NK-92 treated with Interleukin-12 subunit alpha and Interleukin-12 subunit beta, amount 100 ng/mL, for 24 hours (cell line): ENCODE measurements around the gene ANO3.
"Not testable (repeated sequence)": the region's sequence is repeated elsewhere in the genome, so short reads cannot be mapped to it uniquely, and the experiment has no call there.

Experiments
- DNase-seq: peaks from one replicate; lab custom pipeline; 2025; lab: John Stamatoyannopoulos, UW

The ANO3 gene

DNA sequence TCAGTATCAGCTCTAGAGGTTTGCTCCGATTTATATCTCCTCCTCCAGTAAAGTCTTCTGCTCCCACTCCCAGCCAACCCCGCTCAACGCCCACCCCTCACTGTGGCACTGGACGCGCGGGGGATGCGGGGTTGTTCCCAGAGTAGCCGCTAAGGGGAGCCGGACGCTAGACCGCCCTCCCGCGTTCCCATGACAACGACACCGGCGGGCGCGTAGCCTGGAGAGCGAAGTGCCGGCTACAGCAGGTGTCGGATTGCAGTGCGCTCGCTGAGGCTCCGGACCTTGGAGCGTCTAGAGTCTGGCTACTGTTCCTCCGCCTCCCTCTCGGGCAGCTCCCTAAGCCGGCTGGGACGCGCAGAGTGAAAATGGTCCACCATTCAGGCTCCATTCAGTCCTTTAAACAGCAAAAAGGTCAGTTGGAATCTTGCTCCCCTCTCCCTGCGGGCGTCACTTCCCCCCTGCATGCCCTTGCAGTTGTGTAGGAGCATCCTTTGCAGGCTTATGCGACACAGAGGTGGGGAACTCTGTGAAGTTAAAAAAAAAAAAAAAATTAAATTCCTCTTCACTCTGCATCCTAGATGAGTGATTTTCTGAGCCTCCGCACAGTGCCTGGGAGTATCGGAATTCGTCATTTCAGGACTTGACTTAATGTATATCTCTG is at the start of gene ANO3:
TSS of gene ANO3 (plus strand) at position 220 of the 661 bp plus-strand sequence. CDS start at position 366, 146 bp downstream.
- DNase-seq, result no peak

DNA sequence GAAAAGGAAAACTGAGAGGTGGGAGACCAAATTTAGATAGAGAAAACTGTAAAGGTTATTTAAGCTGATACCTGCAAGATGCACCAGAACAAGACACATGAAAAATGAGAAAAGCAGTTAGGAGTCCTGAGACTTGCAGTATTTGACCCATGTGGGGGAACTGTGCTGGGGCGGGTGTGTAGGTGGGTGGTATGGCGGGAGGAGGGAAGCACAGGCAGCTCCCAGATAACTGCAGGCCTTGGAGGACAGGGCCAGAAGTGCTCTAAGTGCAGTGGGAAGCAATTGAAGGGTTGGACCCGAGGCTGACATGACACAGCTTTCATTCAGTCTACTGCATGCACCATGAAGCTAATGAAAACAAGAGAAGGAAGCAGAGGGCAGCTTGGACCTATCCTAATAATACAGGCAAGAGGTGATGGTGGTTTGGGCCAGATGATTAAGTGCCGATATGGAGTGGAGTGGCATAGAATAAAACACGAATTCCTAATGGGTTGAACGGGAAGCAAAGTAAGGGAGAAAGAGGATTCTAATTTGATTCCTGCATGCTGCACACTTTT is 48.0 kb upstream of the ANO3 start:
- no peak for DNase-seq

- DNase-seq, result no peak
Measured at GRCh38 chr11:26285608-26286007, 46.3 kb upstream of the ANO3 start.

- DNase-seq, result no peak
Measured at GRCh38 chr11:26286472-26287066, 45.4 kb upstream of the ANO3 start.

GRCh38 chr11:26287067-26287518 is 44.8 kb upstream of the ANO3 start:
- no peak for DNase-seq

DNA sequence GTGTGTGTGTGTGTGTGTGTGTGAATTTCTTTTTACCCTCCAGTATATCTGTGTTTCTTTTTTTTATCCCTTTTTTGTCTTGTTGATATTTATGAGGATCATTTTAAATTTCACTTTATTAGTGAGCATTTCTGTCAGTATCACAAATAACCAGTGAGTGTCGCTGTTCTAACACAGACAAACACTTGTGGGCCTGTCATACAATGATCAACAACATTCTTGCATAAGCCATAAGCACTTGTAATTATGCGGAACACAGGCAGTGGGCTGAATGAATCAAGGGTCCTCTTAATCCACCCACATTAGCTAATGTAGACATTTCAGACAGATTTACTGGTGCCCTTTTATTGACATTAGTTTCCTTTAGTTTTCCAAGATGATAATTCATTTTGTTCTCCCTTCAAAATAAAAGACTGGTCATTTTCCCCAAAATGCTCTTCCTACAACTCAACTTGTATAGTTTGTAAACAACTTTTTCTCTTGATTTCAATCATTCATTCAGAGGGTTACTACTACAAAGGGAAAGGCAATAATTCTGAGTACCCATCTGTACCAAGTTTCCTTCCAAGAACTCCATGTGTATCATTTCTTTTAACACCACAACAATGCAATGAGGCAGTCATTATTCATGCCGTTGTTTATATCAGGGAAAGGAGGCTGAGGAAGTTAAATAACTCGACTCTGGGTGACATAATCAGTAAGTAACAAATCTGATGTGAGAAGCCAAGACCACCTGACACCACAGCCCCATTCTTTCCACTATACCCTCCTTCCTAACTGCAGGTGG is 34.5 kb upstream of the ANO3 start:
- DNase-seq, result no peak

DNA sequence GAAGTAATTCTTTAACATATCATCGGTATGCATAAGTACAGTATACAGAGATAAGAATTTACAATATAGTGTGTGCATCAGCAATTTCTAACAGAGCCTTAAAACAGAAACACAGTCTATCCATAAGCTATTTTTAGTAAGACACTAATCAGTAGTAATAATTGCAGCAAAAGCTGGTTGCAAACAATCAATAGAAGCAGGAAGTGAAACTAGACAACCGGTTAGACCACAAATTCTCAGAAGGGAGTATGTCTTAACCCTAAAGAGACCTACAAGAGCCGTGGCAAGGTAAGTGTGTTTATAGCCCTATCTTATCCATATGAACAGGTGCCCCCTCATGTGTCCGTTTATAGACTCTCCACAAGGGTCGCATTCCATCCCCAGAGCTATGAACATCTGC is 15.6 kb upstream of the ANO3 start:
- not testable (repeated sequence) for DNase-seq

- DNase-seq, result no peak
Measured at GRCh38 chr11:26319906-26320305, 12.0 kb upstream of the ANO3 start.

GRCh38 chr11:26321516-26321915 is 10.4 kb upstream of the ANO3 start:
- no peak for DNase-seq

DNA sequence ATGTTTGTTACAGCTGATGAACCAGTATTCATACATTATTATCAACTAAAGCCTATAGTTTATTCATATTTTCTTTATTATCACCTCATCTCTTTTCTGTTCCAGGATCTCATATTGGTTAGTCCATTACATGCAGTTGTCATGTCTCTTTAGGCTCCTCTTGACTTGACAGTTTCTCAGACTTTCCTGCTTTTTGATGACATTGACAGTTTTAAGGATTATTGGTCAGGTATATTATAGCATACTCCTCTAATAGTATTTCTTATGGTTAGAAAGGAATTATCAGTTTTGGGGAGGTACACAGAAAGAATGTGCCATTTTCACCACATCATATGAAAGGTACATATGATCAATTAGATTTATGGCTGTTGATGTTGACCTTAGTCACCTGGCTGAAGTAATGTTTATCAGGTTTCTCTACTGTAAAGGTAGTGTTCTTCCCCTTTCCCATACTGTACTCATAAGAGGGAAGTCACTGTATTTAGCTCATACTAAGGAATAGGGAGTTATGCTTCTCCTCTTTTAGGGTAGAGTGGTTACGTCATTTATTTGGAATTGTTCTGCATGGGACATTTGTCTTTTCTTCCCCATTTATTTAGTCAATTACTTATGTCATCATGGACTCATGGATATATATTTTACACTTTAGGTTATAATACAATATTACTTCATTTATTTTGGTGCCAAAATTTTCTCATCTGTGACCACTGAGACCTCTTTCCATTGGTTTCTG is 9.4 kb upstream of the ANO3 start:
- DNase-seq, result no peak

GRCh38 chr11:26323837-26324236 is 8.1 kb upstream of the ANO3 start:
- DNase-seq, result no peak

DNA sequence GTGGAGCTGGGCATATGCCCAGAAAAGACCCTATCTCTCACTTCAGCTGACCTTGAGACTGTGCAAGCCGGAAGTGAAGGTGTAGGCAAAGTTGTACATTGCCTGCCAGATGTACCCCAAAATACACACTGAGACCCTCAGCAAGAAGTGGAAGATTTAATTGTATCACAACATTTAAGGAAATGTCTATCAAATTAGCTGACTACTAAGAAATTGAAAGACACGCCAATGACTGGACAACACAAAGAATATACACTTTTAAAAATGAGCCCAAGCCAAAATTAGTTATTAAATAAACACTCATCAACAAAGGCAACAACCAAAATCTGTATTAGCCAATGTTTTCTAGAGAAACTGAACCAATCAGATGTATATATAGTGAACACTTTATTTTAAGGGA is 7.7 kb upstream of the ANO3 start:
- DNase-seq, result no peak

- no peak for DNase-seq
Measured at GRCh38 chr11:26326793-26327400, 5.0 kb upstream of the ANO3 start.

GRCh38 chr11:26329206-26329605 is 2.7 kb upstream of the ANO3 start:
- no peak for DNase-seq

DNA sequence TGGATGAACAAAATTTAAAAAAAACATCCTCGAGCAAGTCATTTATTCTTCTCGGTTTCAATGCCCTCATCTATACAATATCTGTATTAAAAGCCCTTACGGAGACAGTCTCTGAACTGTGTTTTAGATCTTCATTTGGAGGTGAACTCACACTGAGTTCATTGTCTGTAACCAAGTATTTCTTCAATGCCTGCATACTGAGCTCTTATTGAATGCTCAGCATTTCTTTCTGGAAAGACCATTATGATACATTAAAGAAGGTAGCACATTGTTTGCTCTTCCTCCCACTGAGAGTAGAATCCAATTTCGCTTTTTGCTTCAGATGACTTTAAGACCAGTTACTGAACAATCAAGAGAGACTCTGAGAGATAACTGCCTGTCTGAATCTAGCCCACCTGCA is 1.7 kb upstream of the ANO3 start:
- no peak for DNase-seq

GRCh38 chr11:26332572-26332915 is 614 bp downstream of the ANO3 start:
- DNase-seq, result no peak

DNA sequence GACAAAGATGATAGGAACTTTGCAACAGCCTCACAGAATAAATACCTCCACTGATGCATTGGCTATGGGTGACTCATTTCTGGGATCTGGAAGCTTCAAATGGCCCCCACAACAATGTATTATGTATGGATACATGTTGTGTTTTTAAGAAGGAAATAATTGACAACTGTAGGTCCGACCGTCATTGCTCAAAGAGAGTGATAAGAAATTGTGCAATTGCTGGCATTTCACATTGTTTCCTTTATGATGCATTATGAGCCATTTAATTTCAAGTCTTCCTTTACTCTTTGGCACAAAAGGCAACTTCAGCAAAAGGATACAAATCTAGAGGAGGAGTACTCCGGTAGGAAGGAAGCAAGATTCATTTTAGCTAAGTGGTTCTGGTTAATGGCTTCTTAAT is 2.0 kb downstream of the ANO3 start:
- no peak for DNase-seq

DNA sequence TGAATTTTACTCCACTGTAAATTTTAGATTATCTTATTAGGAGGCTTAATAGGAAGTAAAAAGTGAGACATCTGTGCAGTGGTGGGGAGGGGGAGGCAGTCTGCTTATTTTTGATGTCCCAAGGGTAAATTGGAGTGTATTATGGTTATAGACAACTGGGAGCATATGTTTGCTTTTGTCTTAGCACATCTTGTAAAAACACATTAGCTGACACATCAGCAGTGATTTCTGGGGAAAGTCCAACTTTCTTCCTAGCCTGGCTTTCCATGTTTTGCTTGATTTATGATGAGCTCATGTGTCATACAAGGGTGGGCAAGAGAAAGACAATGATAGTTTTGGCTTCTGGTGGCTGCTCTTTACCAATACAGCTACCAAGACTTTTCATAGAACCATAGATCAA is 4.0 kb downstream of the ANO3 start:
- DNase-seq, result no peak

- DNase-seq, result no peak
Measured at GRCh38 chr11:26344647-26345046, 12.7 kb downstream of the ANO3 start.

- no peak for DNase-seq
Measured at GRCh38 chr11:26348776-26349175, 16.8 kb downstream of the ANO3 start.

- DNase-seq, result no peak
Measured at GRCh38 chr11:26350002-26350401, 18.1 kb downstream of the ANO3 start.

GRCh38 chr11:26353010-26353409 is 21.1 kb downstream of the ANO3 start:
- no peak for DNase-seq
